ENCODE results near the gene BNC2. TPM values are rescaled to one million over a fixed set of nuclear protein-coding genes. Genes with fewer than 3 reads are reported as not detected.

The BNC2 gene
- total RNA-seq, 2 experiments from 2014 or later = not detected

- Mint-ChIP-seq H3K36me3 (ENCODE audit: low read depth) (no peaks in the 10 kb centered on the region), H3K27ac (no peak overlapping the region), H3K9me3 (no peaks in the 10 kb centered on the region), H3K4me1 (ENCODE audit: low read depth) (peaks cover 3% of the 10 kb centered on the region), H3K4me3 (no peak overlapping the region), H3K27me3 (ENCODE audit: low read depth) (peaks cover 25% of the 10 kb centered on the region)
- CTCF ChIA-PET = no interaction called here
- intact Hi-C loops (cut with micrococcal nuclease) = no loop called here
- no peak for DNase-seq
Observed at GRCh38 chr9:16866587-16866986, 3.9 kb downstream of the BNC2 start.

GRCh38 chr9:16864649-16865434 lies 5.6 kb downstream of the BNC2 start:
- DNase-seq = no peak
- CTCF ChIA-PET = no interaction called here
- H3K27ac Mint-ChIP-seq = no peak overlapping the region
- H3K9me3 Mint-ChIP-seq = peaks cover 2% of the 10 kb centered on the region
- no peak overlapping the region for H3K4me3 Mint-ChIP-seq
- H3K4me1 Mint-ChIP-seq (ENCODE audit: low read depth) = no peaks in the 10 kb centered on the region
- H3K36me3 Mint-ChIP-seq (ENCODE audit: low read depth) = no peaks in the 10 kb centered on the region
- peaks cover 23% of the 10 kb centered on the region for H3K27me3 Mint-ChIP-seq (ENCODE audit: low read depth)
- intact Hi-C loops (cut with micrococcal nuclease) = no loop called here

- Mint-ChIP-seq H3K27ac (no peak overlapping the region), H3K4me3 (no peak overlapping the region), H3K27me3 (ENCODE audit: low read depth) (no peaks in the 10 kb centered on the region), H3K4me1 (ENCODE audit: low read depth) (no peaks in the 10 kb centered on the region), H3K36me3 (ENCODE audit: low read depth) (no peaks in the 10 kb centered on the region), H3K9me3 (no peaks in the 10 kb centered on the region)
- intact Hi-C loops (cut with micrococcal nuclease) = no loop called here
- CTCF ChIA-PET = no interaction called here
- DNase-seq = no peak
Observed at GRCh38 chr9:16848179-16848578, 22.3 kb downstream of the BNC2 start.

GRCh38 chr9:16846986-16847385 lies 23.5 kb downstream of the BNC2 start:
- Mint-ChIP-seq H3K4me1 (ENCODE audit: low read depth) (no peaks in the 10 kb centered on the region), H3K27me3 (ENCODE audit: low read depth) (no peaks in the 10 kb centered on the region), H3K36me3 (ENCODE audit: low read depth) (no peaks in the 10 kb centered on the region), H3K27ac (no peak overlapping the region), H3K4me3 (no peak overlapping the region), H3K9me3 (no peaks in the 10 kb centered on the region)
- intact Hi-C loops (cut with micrococcal nuclease) = no loop called here
- CTCF ChIA-PET = interaction anchor here (0.6 kb wide), 1 partner anchor 342 kb away, joined by 3 read pairs; no protein-coding TSS in a partner anchor
- DNase-seq = no peak

- intact Hi-C loops (cut with micrococcal nuclease) = no loop called here
- CTCF ChIA-PET = interaction anchor here (0.6 kb wide), 1 partner anchor 343 kb away, joined by 3 read pairs; no protein-coding TSS in a partner anchor
- Mint-ChIP-seq H3K27ac (no peak overlapping the region), H3K4me1 (ENCODE audit: low read depth) (no peaks in the 10 kb centered on the region), H3K36me3 (ENCODE audit: low read depth) (no peaks in the 10 kb centered on the region), H3K9me3 (no peaks in the 10 kb centered on the region), H3K4me3 (no peak overlapping the region), H3K27me3 (ENCODE audit: low read depth) (no peaks in the 10 kb centered on the region)
- DNase-seq = no peak
Observed at GRCh38 chr9:16846367-16846766, 24.1 kb downstream of the BNC2 start.

- Mint-ChIP-seq H3K27me3 (ENCODE audit: low read depth) (no peaks in the 10 kb centered on the region), H3K36me3 (ENCODE audit: low read depth) (no peaks in the 10 kb centered on the region), H3K4me1 (ENCODE audit: low read depth) (no peaks in the 10 kb centered on the region), H3K4me3 (no peak overlapping the region), H3K9me3 (peaks cover 5% of the 10 kb centered on the region), H3K27ac (no peak overlapping the region)
- CTCF ChIA-PET = no interaction called here
- intact Hi-C loops (cut with micrococcal nuclease) = no loop called here
- DNase-seq = no peak
Observed at GRCh38 chr9:16834817-16835216, 35.7 kb downstream of the BNC2 start.

GRCh38 chr9:16833296-16833835 lies 37.1 kb downstream of the BNC2 start:
- Mint-ChIP-seq H3K27me3 (ENCODE audit: low read depth) (peaks cover 7% of the 10 kb centered on the region), H3K4me3 (no peak overlapping the region), H3K4me1 (ENCODE audit: low read depth) (no peaks in the 10 kb centered on the region), H3K27ac (no peak overlapping the region), H3K36me3 (ENCODE audit: low read depth) (no peaks in the 10 kb centered on the region), H3K9me3 (peaks cover 5% of the 10 kb centered on the region)
- CTCF ChIA-PET = no interaction called here
- intact Hi-C loops (cut with micrococcal nuclease) = no loop called here
- no peak for DNase-seq

- intact Hi-C loops (cut with micrococcal nuclease) = no loop called here
- Mint-ChIP-seq H3K4me3 (no peak overlapping the region), H3K27me3 (ENCODE audit: low read depth) (peaks cover 11% of the 10 kb centered on the region), H3K36me3 (ENCODE audit: low read depth) (no peaks in the 10 kb centered on the region), H3K27ac (no peak overlapping the region), H3K9me3 (peaks cover 5% of the 10 kb centered on the region), H3K4me1 (ENCODE audit: low read depth) (no peaks in the 10 kb centered on the region)
- CTCF ChIA-PET = no interaction called here
- DNase-seq = no peak
Observed at GRCh38 chr9:16832101-16832500, 38.4 kb downstream of the BNC2 start.

GRCh38 chr9:16830806-16831205 lies 39.7 kb downstream of the BNC2 start:
- H3K4me1 Mint-ChIP-seq (ENCODE audit: low read depth) = no peaks in the 10 kb centered on the region
- H3K27me3 Mint-ChIP-seq (ENCODE audit: low read depth) = peaks cover 11% of the 10 kb centered on the region
- CTCF ChIA-PET = no interaction called here
- no peak overlapping the region for H3K4me3 Mint-ChIP-seq
- peaks cover 5% of the 10 kb centered on the region for H3K9me3 Mint-ChIP-seq
- no peaks in the 10 kb centered on the region for H3K36me3 Mint-ChIP-seq (ENCODE audit: low read depth)
- no peak for DNase-seq
- intact Hi-C loops (cut with micrococcal nuclease) = no loop called here
- H3K27ac Mint-ChIP-seq = no peak overlapping the region

- H3K27ac Mint-ChIP-seq = no peak overlapping the region
- no peaks in the 10 kb centered on the region for H3K36me3 Mint-ChIP-seq (ENCODE audit: low read depth)
- no peak for DNase-seq
- no peak overlapping the region for H3K4me3 Mint-ChIP-seq
- intact Hi-C loops (cut with micrococcal nuclease) = no loop called here
- CTCF ChIA-PET = no interaction called here
- H3K4me1 Mint-ChIP-seq (ENCODE audit: low read depth) = no peaks in the 10 kb centered on the region
- peaks cover 5% of the 10 kb centered on the region for H3K9me3 Mint-ChIP-seq
- H3K27me3 Mint-ChIP-seq (ENCODE audit: low read depth) = peaks cover 11% of the 10 kb centered on the region
Observed at GRCh38 chr9:16828340-16829281, 41.9 kb downstream of the BNC2 start.

- CTCF ChIA-PET = no interaction called here
- Mint-ChIP-seq H3K4me3 (no peak overlapping the region), H3K27me3 (ENCODE audit: low read depth) (peaks cover 11% of the 10 kb centered on the region), H3K4me1 (ENCODE audit: low read depth) (no peaks in the 10 kb centered on the region), H3K27ac (no peak overlapping the region), H3K9me3 (no peaks in the 10 kb centered on the region), H3K36me3 (ENCODE audit: low read depth) (no peaks in the 10 kb centered on the region)
- no peak for DNase-seq
- intact Hi-C loops (cut with micrococcal nuclease) = no loop called here
Observed at GRCh38 chr9:16825971-16826625, 44.4 kb downstream of the BNC2 start.

GRCh38 chr9:16825331-16825725 lies 45.1 kb downstream of the BNC2 start:
- DNase-seq = no peak
- no peak overlapping the region for H3K27ac Mint-ChIP-seq
- peaks cover 11% of the 10 kb centered on the region for H3K27me3 Mint-ChIP-seq (ENCODE audit: low read depth)
- no peaks in the 10 kb centered on the region for H3K36me3 Mint-ChIP-seq (ENCODE audit: low read depth)
- CTCF ChIA-PET = no interaction called here
- intact Hi-C loops (cut with micrococcal nuclease) = no loop called here
- no peaks in the 10 kb centered on the region for H3K4me1 Mint-ChIP-seq (ENCODE audit: low read depth)
- H3K4me3 Mint-ChIP-seq = no peak overlapping the region
- no peaks in the 10 kb centered on the region for H3K9me3 Mint-ChIP-seq
